A673 (cell line): ENCODE data around the gene FXYD7.

Source experiments
- EZH2 ChIP-seq: fragments of 200-600 bp; sonication (generic); IDR thresholded peaks from 2 replicates; pipeline ENCODE4 v1.6.1; 2017; ENCODE audit warnings: borderline replicate concordance, low read depth, mild to moderate bottlenecking, mixed read lengths, antibody characterized with exemption, low read length; ENCODE audit not compliant: poor library complexity, severe bottlenecking
- TF ChIP-seq, protein P1 (sequence below): fragments of 300-800, 200-600 bp; sonication (generic); conservative IDR thresholded peaks from 2 replicates; pipeline ENCODE4 v1.5.1; 2017; ENCODE audit warnings: low read depth, mild to moderate bottlenecking, antibody characterized with exemption, low read length, moderate library complexity, mixed read lengths

- TF ChIP-seq, protein P1, sequence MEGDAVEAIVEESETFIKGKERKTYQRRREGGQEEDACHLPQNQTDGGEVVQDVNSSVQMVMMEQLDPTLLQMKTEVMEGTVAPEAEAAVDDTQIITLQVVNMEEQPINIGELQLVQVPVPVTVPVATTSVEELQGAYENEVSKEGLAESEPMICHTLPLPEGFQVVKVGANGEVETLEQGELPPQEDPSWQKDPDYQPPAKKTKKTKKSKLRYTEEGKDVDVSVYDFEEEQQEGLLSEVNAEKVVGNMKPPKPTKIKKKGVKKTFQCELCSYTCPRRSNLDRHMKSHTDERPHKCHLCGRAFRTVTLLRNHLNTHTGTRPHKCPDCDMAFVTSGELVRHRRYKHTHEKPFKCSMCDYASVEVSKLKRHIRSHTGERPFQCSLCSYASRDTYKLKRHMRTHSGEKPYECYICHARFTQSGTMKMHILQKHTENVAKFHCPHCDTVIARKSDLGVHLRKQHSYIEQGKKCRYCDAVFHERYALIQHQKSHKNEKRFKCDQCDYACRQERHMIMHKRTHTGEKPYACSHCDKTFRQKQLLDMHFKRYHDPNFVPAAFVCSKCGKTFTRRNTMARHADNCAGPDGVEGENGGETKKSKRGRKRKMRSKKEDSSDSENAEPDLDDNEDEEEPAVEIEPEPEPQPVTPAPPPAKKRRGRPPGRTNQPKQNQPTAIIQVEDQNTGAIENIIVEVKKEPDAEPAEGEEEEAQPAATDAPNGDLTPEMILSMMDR = no peak
- no peak for TF ChIP-seq EZH2
Observed at GRCh38 chr19:35168196-35168595, 25.1 kb downstream of the FXYD7 start.
